Ascending aorta (tissue), 2 donors: ENCODE measurements around the gene CDH13. TPM values are rescaled to one million over a fixed set of nuclear protein-coding genes. Genes with fewer than 3 reads are reported as not detected.
"Not testable (repeated sequence)": the region's sequence is repeated elsewhere in the genome, so short reads cannot be mapped to it uniquely, and the experiment has no call there.

Experiments used
- DNase-seq, 2 donors: peaks; one replicate each; pipeline ENCODE4 v3.0.0-alpha.2; 2019; ENCODE audit warnings: low spot score in 2 of 2
- H3K27ac ChIP-seq, 2 donors: fragments of 200-600 bp; sonication (generic); one replicate each; pipeline ENCODE4 v1.5.1; 2016 to 2017; ENCODE audit warnings: mild to moderate bottlenecking in 1 of 2
- H3K27me3 ChIP-seq: fragments of 200-600 bp; sonication (generic); one replicate; pipeline ENCODE4 v1.5.1; 2017
- H3K36me3 ChIP-seq, 2 donors: fragments of 200-600 bp; sonication (generic); one replicate each; pipeline ENCODE4 v1.5.1; 2016
- H3K4me1 ChIP-seq, 2 donors: fragments of 200-600 bp; sonication (generic); one replicate each; pipeline ENCODE4 v1.5.1; 2016 to 2017; ENCODE audit warnings: mild to moderate bottlenecking in 1 of 2
- H3K4me3 ChIP-seq, 2 donors: fragments of 200-600 bp; sonication (generic); one replicate each; pipeline ENCODE4 v1.5.1; 2016 to 2017; ENCODE audit warnings: mild to moderate bottlenecking in 1 of 2
- H3K9me3 ChIP-seq, 2 donors: fragments of 200-600 bp; sonication (generic); one replicate each; pipeline ENCODE4 v1.5.1; 2016
- intact Hi-C: fragments of 100-400 bp; cut with DNase I; formaldehyde crosslinking; loops from one replicate; pipeline ENCODE4 v1.15.1; 2023
- total RNA-seq: library from RNA; depleted of rRNA; stranded (reverse); fragments of >200 nt; gene quantifications from one replicate; pipeline ENCODE4 v1.1.0, GENCODE V29; 2016
- TF ChIP-seq, protein P1 (sequence below), 3 experiments: fragments of 200-600 bp in 2 of 3; fragments of 450-650 bp in 1 of 3; sonication (generic) in 2 of 3; IDR thresholded peaks; one replicate each; pipeline ENCODE4 v1.5.1; 2016 to 2019; ENCODE audit warnings: antibody characterized with exemption in 3 of 3, mild to moderate bottlenecking in 1 of 3, moderate library complexity in 1 of 3

The CDH13 gene
- total RNA-seq, 1 donor from 2014 or later = 160 TPM

DNA sequence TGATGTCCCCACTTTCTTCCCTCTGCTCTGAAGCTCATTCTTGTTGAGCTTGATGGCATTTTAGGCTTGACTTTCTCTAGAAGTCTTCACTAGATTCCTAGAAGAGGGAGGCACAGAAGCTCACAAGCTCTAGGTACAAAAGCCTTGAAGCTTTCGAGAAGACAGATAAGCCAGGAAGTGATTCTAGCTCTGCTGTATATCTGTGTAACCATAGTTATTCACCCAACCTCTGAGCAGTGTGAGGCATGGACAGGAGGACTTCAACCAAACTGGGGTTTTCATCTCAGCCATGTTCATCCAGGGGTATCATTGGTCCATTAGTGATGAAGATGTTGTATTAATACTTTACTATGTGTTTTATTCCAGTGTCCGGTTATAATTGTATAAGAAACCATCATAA is 299.7 kb downstream of the CDH13 start:
- no peaks in the 10 kb centered on the region for H3K9me3 ChIP-seq
- intact Hi-C loops = no loop called here
- no peak for DNase-seq
- peaks cover 0 to 3% of the 10 kb centered on the region in 2 donors for H3K4me1 ChIP-seq
- no peaks in the 10 kb centered on the region for H3K36me3 ChIP-seq
- TF ChIP-seq, protein P1, sequence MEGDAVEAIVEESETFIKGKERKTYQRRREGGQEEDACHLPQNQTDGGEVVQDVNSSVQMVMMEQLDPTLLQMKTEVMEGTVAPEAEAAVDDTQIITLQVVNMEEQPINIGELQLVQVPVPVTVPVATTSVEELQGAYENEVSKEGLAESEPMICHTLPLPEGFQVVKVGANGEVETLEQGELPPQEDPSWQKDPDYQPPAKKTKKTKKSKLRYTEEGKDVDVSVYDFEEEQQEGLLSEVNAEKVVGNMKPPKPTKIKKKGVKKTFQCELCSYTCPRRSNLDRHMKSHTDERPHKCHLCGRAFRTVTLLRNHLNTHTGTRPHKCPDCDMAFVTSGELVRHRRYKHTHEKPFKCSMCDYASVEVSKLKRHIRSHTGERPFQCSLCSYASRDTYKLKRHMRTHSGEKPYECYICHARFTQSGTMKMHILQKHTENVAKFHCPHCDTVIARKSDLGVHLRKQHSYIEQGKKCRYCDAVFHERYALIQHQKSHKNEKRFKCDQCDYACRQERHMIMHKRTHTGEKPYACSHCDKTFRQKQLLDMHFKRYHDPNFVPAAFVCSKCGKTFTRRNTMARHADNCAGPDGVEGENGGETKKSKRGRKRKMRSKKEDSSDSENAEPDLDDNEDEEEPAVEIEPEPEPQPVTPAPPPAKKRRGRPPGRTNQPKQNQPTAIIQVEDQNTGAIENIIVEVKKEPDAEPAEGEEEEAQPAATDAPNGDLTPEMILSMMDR (IDR thresholded peaks at IDR 0.05) = no peak
- H3K4me3 ChIP-seq = no peak overlapping the region
- H3K27me3 ChIP-seq = no peaks in the 10 kb centered on the region
- no peak overlapping the region for H3K27ac ChIP-seq

DNA sequence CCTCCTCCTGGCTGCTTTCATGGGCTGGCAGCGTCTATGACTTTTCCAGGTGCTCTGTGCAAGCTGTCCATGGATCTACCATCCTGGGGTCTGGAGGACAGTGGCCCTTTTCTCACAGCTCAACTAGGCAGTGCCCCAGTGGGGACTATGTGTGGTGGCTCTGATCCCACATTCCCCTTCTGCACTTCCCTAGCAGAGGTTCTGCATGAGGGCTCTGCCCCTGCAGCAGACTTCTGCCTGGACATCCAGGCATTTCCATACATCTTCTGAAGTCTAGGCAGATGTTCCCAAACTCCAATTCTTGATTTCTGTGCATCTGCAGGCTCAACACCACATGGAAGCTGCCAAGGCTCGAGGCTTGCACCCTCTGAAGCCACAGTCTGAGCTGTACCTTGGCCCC is 307.2 kb downstream of the CDH13 start:
- H3K27me3 ChIP-seq, H3K4me3 ChIP-seq, H3K27ac ChIP-seq, DNase-seq, H3K4me1 ChIP-seq, H3K9me3 ChIP-seq, H3K36me3 ChIP-seq, intact Hi-C loops: not testable (repeated sequence)

DNA sequence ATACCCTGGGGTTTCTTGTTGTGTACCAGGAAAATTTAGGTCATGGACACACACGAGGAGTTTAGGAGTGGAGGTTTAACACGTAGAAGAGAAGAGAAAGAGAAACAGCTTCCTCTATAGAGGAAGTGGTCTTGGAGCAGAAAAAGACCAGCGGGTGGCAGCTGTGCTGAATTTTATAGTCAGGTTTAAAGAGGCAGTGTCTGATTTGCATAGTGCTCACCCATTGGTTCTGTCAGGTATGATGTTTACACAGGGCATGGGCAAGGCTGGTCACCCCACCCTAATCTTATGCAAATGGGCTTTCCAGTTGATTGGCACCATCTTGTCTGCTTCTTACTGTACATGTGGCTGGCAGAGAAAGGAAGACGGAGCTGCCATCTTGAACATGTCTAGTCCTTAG is 309.0 kb downstream of the CDH13 start:
- Histone ChIP-seq H3K36me3 (no peaks in the 10 kb centered on the region), H3K4me3 (no peak overlapping the region), H3K9me3 (peaks cover 0 to 3% of the 10 kb centered on the region in 2 donors), H3K27ac (no peak overlapping the region), H3K4me1 (no peaks in the 10 kb centered on the region), H3K27me3 (no peaks in the 10 kb centered on the region)
- intact Hi-C loops = no loop called here
- TF ChIP-seq, protein P1 (IDR thresholded peaks at IDR 0.05) = no peak
- no peak for DNase-seq

DNA sequence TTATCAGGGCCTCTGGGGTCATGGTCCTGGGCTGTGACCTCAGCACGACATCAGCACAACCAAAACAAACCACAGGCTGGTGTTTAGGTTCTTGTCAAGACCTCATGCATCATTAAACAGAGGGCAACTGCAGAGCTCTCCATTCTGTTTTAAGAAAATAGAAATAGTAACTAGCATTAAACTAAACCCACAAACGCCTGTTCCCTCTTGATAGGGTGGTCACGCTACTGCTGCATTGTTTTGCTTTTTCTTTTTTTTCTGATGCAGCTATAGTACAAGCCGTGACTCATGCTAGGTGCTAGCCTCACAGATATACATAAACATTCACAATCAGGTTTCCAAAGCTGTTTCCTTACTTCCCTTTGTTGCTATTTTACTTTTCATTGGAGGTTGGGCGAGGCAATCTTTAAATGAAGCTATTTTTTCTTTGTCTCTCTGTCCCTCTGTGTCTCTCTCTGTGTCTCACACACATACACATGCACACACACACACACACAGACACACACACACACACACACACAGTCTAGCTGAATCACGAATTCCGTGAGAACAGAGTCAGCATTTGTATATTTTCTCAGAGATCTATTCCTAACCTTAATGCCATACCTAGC is 310.3 kb downstream of the CDH13 start:
- no peaks in the 10 kb centered on the region for H3K27me3 ChIP-seq
- no peak overlapping the region for H3K4me3 ChIP-seq
- DNase-seq = no peak
- no peaks in the 10 kb centered on the region for H3K36me3 ChIP-seq
- H3K9me3 ChIP-seq = peaks cover 0 to 3% of the 10 kb centered on the region in 2 donors
- H3K4me1 ChIP-seq = no peaks in the 10 kb centered on the region
- intact Hi-C loops = no loop called here
- TF ChIP-seq, protein P1 (IDR thresholded peaks at IDR 0.05) = no peak
- H3K27ac ChIP-seq = no peak overlapping the region

DNA sequence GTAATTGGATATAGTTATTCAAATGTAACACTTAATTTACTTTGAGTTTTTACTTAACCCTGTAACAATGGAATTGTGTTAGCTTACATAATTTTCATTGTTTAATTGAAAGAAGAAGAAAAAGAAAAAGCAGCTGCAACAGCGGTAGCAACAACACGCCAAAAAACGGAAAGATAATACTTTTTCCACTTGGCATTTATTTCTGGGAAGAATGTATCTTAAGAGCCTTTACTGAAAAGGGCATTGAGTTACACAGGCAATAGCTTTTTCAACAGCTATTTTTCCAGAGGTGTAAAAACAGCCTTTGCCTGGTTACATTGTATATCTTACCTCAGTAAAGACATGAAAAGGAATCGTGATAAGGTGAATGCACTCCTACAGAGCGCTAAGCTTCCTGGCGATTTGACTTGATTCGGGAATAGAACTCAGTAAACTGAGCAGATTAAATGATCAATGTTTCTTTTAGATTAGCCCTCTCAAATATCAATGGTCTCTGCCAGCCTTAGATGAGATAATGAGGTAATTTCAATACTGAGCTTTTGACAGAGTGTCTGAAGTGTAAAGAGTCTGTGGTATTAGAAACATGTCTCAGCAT is 311.3 kb downstream of the CDH13 start:
- no peaks in the 10 kb centered on the region for H3K27me3 ChIP-seq
- TF ChIP-seq, protein P1 (IDR thresholded peaks at IDR 0.05) = no peak
- no peak overlapping the region for H3K4me3 ChIP-seq
- no peaks in the 10 kb centered on the region for H3K36me3 ChIP-seq
- peaks cover 0 to 3% of the 10 kb centered on the region in 2 donors for H3K9me3 ChIP-seq
- no peak for DNase-seq
- intact Hi-C loops = no loop called here
- H3K27ac ChIP-seq = no peak overlapping the region
- H3K4me1 ChIP-seq = no peaks in the 10 kb centered on the region

DNA sequence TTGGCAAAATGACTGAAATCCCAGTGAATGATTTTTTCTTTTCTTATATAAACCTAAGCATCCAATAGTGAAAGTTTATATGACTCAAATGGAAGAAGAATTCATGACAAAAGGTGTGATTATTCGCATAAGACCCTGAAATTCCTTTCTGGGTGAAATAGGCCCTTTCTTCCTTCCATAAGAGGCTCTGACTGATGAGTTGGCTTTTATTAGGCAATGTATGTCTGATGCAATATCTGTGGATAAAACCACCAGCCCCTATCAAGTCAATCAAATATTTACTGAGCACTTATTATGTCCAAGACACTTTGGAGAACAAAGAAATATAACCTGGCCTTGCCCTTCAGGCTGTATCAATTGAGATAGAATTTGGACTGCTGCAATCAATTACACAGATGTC is 316.6 kb downstream of the CDH13 start:
- peaks cover 0 to 9% of the 10 kb centered on the region in 2 donors for H3K4me1 ChIP-seq
- no peak for DNase-seq
- no peaks in the 10 kb centered on the region for H3K9me3 ChIP-seq
- H3K4me3 ChIP-seq = no peak overlapping the region
- no peaks in the 10 kb centered on the region for H3K36me3 ChIP-seq
- H3K27me3 ChIP-seq = no peaks in the 10 kb centered on the region
- H3K27ac ChIP-seq = no peak overlapping the region
- TF ChIP-seq, protein P1 (IDR thresholded peaks at IDR 0.05) = no peak
- intact Hi-C loops = no loop called here
